NCI-H460 (cell line): ENCODE results near the gene TOP3B. TPM values are rescaled to one million over a fixed set of nuclear protein-coding genes. Genes with fewer than 3 reads are reported as not detected.

Experiments
- DNase-seq: peaks from one replicate; pipeline ENCODE4 v3.0.0-alpha.2; 2016; ENCODE audit warnings: low read depth; ENCODE audit errors: extremely low read depth
- total RNA-seq: library from RNA; depleted of rRNA; stranded (reverse); fragments of >200 nt; shearing (Covaris generic); gene quantifications from 2 replicates; pipeline ENCODE4 v1.2.3, GENCODE V29; 2014

TOP3B gene
- total RNA-seq, 1 experiment from 2014 or later = 20.4 TPM

DNA sequence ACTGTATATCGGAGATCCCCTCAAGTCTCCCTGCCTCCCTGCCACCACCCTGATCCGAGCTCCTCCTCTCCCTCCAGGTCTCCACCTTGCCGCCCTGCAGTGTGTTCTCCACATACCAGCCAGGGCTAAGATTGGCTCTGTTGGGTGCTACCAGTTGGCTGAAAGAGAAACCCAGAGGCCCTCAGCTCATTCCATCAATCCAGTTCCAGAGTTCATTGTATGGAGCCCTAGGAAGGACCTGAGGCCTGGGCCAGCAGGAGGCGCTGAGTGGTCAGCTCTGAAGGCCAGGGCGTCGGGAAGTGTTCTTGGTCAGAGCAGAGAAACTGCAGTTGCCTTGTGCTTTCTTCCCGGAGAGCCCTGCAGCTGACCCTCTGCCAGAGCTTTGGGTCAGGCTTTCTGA, 2.2 kb upstream of the TOP3B start:
- DNase-seq = no peak

GRCh38 chr22:21981874-21982273, 713 bp downstream of the TOP3B start:
- DNase-seq = no peak

DNA sequence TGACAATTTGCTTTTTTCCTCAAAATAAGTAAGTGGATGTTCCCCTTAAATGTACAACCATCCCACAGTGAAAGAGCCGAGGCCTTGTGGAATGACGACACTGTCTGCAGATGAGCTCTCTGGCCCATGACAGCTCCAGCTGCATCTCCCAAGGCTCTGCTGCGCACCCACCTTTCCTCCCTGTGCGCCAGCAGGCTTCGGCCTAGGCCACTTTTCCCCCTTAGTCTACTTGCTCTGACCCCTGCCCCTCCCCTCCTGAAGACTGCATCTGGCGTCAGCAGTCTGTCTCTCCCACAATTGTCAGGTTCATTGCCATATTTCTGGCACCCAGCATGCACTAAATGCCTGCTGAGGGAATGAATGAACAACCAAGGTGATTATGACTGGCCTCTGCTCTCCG, 2.0 kb downstream of the TOP3B start:
- no peak for DNase-seq

DNA sequence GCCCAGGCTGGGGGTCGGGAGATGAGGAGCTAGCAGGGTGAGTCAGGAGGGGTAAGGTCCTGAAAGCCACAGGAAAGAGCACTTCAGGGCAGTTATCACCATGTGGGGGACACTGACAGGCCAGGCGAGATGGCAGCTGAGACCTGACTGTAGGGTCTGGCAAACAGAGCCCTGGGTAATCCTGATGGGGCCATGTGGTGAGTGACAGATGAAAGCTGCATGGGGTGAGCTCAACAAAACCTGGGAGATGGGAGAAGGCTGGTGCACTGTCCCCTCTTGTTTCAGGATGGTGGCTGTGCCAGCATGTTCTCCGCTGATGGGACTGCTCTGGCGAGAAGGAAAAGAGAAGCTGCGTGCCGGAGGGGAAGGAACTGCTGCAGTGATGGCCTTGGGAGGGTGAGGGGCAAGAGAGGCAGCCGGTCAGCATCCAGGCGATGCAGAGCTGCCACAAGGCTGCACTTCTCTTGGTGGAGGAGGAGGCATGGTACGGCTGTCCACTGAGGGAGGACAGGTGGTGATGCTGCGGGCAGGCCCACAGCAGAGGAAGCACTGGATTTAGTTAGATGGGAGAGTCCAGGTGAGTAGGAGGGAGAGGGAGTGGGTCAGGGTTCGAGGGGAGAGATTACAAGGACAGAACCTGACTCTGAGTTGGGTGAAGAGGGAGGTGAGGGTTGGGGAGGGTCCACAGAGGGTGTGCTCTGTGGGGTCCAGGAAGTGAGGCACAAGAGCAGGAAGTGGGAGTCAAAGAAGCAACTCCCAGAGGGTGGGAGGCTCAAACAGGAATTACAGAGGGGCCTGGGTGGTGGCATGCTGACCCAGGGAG, 3.8 kb downstream of the TOP3B start:
- DNase-seq = no peak

DNA sequence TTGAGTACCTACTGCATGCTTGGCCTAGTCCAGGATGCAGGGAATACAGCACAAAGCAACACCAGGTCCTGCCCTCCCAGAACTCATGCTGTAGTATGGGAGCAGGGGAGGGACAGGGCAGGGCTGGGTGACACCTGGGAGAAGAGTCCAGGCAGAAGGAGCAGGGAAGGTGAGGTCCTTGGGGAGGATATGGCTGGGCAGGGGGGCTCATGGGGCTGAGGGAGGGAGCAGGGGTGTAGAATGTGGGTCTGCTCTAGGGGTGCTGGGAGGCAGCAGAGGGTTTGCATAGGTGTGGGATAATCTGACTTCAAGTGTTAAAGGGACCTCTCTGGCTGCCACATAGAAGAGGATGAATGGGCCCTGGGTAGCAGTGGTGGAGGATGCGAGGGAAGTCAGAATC, 4.8 kb downstream of the TOP3B start:
- DNase-seq = no peak

- DNase-seq = no peak
These were observed 6.7 kb downstream of the TOP3B start for GRCh38 chr22:21975854-21976345.

GRCh38 chr22:21975273-21975672, 7.3 kb downstream of the TOP3B start:
- no peak for DNase-seq

GRCh38 chr22:21974058-21974649, 8.4 kb downstream of the TOP3B start:
- DNase-seq = no peak

DNA sequence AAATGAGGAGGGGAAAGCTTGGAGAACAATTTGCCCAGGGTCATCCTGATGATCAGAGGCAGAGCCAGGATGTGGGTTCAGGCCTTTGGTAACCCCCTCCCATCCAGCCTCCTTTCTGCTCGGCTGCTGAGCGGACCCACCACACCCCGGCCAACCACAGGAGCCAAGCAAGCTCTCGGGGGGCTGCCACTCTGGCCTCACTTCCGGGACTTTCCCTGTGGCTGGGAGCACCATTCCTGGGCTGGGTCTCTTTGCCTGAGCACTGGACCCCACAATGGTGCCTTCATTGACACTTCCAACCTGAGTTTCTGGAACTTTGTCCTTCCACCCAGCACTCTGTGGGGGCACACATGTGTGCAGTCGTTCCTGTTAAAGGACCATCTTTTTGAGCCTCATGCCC, 9.8 kb downstream of the TOP3B start:
- no peak for DNase-seq

DNA sequence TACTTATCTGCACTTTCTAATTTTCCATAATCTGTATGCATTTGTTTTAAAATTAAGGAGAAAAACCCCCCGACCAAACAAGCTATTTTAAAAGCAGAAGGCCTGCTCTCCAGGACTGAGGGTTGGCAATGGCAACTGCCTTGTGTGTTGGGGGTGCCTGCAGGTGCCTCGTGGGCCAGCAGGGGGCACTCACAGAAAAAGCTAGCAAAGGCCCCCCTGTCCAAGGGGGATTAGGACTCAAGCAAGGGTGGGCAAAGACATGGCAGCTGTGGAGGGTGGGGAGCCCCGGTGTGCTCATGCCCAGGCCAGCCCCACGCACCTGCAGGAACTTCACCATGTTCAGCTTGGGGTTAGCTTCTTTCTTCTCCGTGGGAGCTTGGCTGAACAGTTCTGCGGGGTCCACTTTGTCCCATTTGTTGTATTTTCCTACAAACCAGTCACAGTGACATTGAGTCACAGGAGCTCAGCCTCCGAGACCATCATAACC, 10.3 kb downstream of the TOP3B start:
- peak; percentile 21 for DNase-seq

- DNase-seq = no peak
These were observed 10.7 kb downstream of the TOP3B start for GRCh38 chr22:21971858-21972275.

DNA sequence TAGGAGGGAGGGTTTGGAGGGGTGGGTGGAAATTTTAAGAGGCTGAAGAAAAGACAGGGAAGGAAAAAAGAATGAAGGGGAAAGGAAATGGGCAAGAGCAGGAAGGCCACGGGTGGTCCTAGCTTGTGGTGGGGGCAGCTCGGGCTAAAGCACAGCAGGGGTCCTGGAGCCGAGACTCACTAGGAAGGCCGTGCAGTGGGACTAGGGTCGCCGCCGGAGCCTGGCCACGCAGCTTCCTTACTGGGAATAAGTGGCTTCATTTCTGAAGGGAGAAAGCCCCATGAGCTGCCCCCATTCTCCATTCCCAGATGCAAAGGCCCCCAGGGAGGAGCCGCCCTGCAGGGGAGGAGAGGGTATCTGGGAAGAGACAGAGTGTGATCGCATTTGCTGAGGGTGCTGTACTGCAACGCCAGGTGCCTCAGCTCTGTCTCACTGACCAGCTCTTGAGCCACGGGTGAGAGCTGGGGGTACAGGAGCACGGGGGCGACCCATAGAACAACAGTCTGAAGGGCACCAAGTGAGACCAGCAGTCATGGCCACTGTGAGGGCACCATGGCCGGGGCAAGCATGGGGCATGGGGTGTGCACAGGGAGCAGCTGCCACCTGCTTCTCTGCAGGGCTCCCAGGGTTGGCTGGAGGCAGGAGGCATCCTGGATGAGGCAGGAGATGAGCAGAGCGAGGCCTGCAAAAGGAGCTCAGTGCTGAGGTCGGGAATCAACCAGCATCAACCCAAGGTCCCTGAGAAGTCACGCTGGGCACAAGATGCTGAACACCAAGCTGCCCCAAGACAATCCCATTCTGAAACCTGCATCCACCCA, 11.6 kb downstream of the TOP3B start:
- no peak for DNase-seq

DNA sequence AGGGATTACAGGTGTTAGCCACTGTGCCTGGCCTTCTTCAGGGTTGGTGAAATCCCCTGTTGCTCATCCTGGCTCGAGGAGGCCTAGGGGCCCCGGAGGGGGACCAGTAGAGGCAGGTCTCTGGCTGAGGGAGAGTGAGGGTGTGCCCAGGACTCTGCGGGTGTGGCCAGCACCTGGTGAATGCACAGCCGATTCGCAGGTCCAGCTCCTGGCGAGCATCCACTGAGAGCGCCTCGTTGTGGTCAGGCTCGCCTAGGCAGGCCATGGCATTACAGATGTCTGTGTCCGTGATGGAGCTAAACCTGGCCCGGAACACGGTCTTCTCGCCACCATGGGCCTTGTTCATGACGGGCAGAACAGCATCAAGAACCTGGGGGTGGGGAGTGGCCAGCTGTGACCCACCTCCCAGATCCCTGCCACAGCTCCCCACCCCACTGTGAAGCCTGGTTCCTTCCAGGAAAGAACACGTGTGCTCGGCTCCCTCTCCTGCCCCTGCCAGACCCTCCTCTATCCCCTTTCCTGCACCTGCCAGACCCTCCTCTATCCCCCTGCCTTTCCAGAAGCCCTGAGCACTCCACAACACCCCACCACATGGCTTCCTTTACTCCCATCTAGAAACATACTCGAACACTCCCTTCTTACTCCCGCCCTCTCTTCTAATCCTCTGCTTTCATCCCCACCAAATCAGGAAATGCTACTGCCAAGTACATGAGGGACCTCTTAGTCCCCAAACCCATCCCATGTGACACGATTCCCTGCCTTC, 12.4 kb downstream of the TOP3B start:
- no peak for DNase-seq

- no peak for DNase-seq
These were observed 14.0 kb downstream of the TOP3B start for GRCh38 chr22:21968452-21969129.

GRCh38 chr22:21967693-21968271, 14.8 kb downstream of the TOP3B start:
- no peak for DNase-seq

- no peak for DNase-seq
These were observed 15.7 kb downstream of the TOP3B start for GRCh38 chr22:21966643-21967516.

GRCh38 chr22:21965762-21966288, 16.8 kb downstream of the TOP3B start:
- DNase-seq = no peak

GRCh38 chr22:21964918-21965484, 17.6 kb downstream of the TOP3B start:
- DNase-seq = no peak
